Ishikawa (cell line): ENCODE results near the gene MR1.

ENCODE experiments used
- CEBPB ChIP-seq: IDR thresholded peaks from 2 replicates; pipeline ENCODE4 v1.6.1; 2012
- TCF12 ChIP-seq: IDR thresholded peaks from 2 replicates; pipeline ENCODE4 v1.6.1; 2012; ENCODE audit warnings: low read depth

GRCh38 chr1:181015251-181015615 lies 18.6 kb upstream of the MR1 start:
- TF ChIP-seq TCF12 (no peak), CEBPB (no peak)
